Measurements from ENCODE around the gene MMP23B. TPM values are rescaled to one million over a fixed set of nuclear protein-coding genes. Genes with fewer than 3 reads are reported as not detected.
"Not testable (repeated sequence)": the region's sequence is repeated elsewhere in the genome, so short reads cannot be mapped to it uniquely, and the experiment has no call there.

Gene MMP23B
- 7.1 TPM for polyA plus RNA-seq (2013, experiment 1 of 4)
- 9.0 TPM for polyA plus RNA-seq (2013, experiment 2 of 4)
- 10.0 TPM for polyA plus RNA-seq (2013, experiment 3 of 4)
- polyA plus RNA-seq (2013, experiment 4 of 4), result 13.4 TPM

- Histone ChIP-seq H3K4me1 (ENCODE audit: control insufficient read depth, insufficient read depth, low read length) (no peaks in the 10 kb centered on the region), H3K36me3 (ENCODE audit: control insufficient read depth, insufficient read depth, low read length) (no peaks in the 10 kb centered on the region), H3K27ac (ENCODE audit: insufficient read depth, low read depth, low read length, poor library complexity, severe bottlenecking) (no peak within 1 kb of the TSS), H3K4me3 (ENCODE audit: insufficient read depth, low read depth, low read length) (peak within 1 kb of the TSS; percentile 29), H3K9me3 (ENCODE audit: control insufficient read depth, low read length) (no peaks in the 10 kb centered on the region), H3K27me3 (ENCODE audit: control insufficient read depth, insufficient read depth, low read length, poor library complexity, severe bottlenecking) (peaks cover 24% of the 10 kb centered on the region)
- WGBS, 2 experiments, result 2% methylated on average over 48 of the region's 48 CpGs
These were observed at the start of gene MMP23B for GRCh38 chr1:1631782-1632420. Gene MMP23B, plus strand, starts transcription at chr1:1632173. Its CDS starts 46 bp downstream, at chr1:1632219.

DNA sequence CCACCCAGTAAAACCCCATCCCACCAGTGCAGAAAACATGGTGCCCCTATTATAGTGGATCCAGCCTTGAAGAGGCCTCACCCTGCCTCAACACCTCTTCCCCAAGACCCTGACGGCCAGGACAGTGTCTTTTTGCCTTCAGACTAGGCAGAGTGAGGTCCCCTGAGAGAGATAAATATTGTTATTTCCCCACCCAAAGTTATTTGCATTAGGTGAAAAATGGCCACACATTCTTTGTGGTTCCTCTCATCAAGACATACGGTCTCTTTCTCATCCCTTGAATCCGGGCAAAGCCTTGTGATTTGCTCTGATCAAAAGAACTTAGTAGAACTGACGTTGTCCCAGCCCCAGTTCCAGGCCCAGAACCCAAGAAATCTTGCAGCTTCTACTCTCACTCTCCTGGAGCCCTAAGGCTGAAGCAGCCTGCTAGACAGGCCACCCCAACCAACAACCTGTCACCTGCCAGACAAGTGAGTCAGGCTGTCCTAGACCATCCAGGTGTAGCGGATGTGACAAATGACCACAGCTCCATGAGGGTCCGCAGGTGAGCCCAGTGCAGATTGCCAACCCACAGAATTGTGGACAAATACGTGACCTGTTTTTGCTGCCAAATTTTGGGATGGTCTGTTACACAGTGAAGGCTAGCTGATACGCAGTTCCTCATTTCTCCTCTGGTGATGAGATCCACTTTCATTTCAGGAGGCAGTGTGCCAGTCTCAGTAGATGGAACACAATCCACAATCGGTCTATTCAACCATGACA is 49.2 kb upstream of the MMP23B start:
- Histone ChIP-seq H3K36me3 (ENCODE audit: control insufficient read depth, insufficient read depth, low read length) (no peaks in the 10 kb centered on the region), H3K4me1 (ENCODE audit: control insufficient read depth, insufficient read depth, low read length) (no peaks in the 10 kb centered on the region), H3K4me3 (ENCODE audit: insufficient read depth, low read depth, low read length) (no peak overlapping the region), H3K27me3 (ENCODE audit: control insufficient read depth, insufficient read depth, low read length, poor library complexity, severe bottlenecking) (peaks cover 30% of the 10 kb centered on the region), H3K9me3 (ENCODE audit: control insufficient read depth, low read length) (no peaks in the 10 kb centered on the region), H3K27ac (ENCODE audit: insufficient read depth, low read depth, low read length, poor library complexity, severe bottlenecking) (no peak overlapping the region)
- WGBS, 2 experiments, result 75 to 76% methylated on average over 9 of the region's 9 CpGs

- Histone ChIP-seq H3K4me1 (ENCODE audit: control insufficient read depth, insufficient read depth, low read length) (no peaks in the 10 kb centered on the region), H3K27me3 (ENCODE audit: control insufficient read depth, insufficient read depth, low read length, poor library complexity, severe bottlenecking) (peaks cover 27% of the 10 kb centered on the region), H3K27ac (ENCODE audit: insufficient read depth, low read depth, low read length, poor library complexity, severe bottlenecking) (no peak overlapping the region), H3K4me3 (ENCODE audit: insufficient read depth, low read depth, low read length) (no peak overlapping the region), H3K9me3 (ENCODE audit: control insufficient read depth, low read length) (no peaks in the 10 kb centered on the region), H3K36me3 (ENCODE audit: control insufficient read depth, insufficient read depth, low read length) (no peaks in the 10 kb centered on the region)
- 86% methylated on average over 23 of the region's 23 CpGs for WGBS, 2 experiments
These were observed 48.5 kb upstream of the MMP23B start for GRCh38 chr1:1583347-1584010.

DNA sequence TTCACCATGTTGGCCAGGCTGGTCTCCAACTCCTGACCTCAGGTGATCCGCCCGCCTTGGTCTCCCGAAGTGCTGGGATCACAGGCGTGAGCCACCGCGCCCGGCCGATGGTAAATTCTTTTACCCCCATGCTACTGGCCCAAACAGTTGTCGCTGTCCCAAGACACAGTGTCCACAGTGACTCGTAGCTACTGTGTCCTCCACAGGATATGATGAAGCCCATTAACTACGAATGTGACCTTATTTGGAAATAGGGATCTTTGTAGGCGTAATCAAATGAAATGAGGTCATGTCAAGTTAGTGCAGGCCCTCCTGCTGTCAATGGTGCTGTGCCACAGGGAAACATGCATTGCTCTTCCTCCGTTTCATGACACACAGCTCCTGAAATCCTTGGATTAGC is 40.5 kb upstream of the MMP23B start:
- WGBS, 2 experiments, result 91 to 94% methylated on average over 13 of the region's 13 CpGs
- H3K9me3 ChIP-seq (ENCODE audit: control insufficient read depth, low read length), result no peaks in the 10 kb centered on the region

GRCh38 chr1:1593834-1594601 is 38.0 kb upstream of the MMP23B start:
- no peak overlapping the region for H3K4me3 ChIP-seq (ENCODE audit: insufficient read depth, low read depth, low read length)
- 91% methylated on average over 24 of the region's 24 CpGs for WGBS, 2 experiments
- H3K27ac ChIP-seq (ENCODE audit: insufficient read depth, low read depth, low read length, poor library complexity, severe bottlenecking), result no peak overlapping the region

More for the DNA sequence above, 40.5 kb upstream of the MMP23B start:
- Histone ChIP-seq H3K4me1 (ENCODE audit: control insufficient read depth, insufficient read depth, low read length) (no peaks in the 10 kb centered on the region), H3K4me3 (ENCODE audit: insufficient read depth, low read depth, low read length) (no peak overlapping the region), H3K27ac (ENCODE audit: insufficient read depth, low read depth, low read length, poor library complexity, severe bottlenecking) (no peak overlapping the region), H3K36me3 (ENCODE audit: control insufficient read depth, insufficient read depth, low read length) (no peaks in the 10 kb centered on the region), H3K27me3 (ENCODE audit: control insufficient read depth, insufficient read depth, low read length, poor library complexity, severe bottlenecking) (peaks cover 18% of the 10 kb centered on the region)

DNA sequence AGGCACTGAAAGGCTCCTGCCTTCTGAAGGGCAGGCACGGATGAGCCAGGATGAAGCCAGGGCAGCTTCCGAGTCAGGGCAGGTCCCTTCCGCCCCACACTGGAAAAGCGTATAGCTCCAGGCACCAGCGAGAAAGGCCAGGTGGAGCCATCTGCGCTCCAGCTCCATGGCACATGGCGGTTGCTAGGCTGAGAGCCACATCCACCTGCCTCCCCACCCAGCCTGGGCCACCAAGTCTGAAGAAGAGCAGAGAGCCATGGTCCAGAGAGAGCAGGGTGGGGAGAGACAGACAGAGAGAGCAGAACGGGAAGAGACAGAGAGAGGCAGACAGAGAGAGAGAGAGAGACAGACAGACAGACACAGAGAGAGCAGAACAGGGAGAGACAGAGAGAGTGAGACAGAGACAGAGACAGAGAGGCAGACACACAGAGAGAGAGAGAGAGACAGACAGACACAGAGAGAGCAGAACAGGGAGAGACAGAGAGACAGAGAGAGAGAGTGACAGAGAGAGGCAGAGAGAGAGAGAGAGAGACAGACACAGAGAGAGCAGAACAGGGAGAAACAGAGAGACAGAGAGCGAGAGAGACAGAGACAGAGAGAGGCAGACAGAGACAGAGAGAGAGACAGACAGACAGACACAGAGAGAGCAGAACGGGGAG is 37.2 kb upstream of the MMP23B start:
- H3K27me3 ChIP-seq (ENCODE audit: control insufficient read depth, insufficient read depth, low read length, poor library complexity, severe bottlenecking), result peaks cover 47% of the 10 kb centered on the region
- H3K4me1 ChIP-seq (ENCODE audit: control insufficient read depth, insufficient read depth, low read length), result peaks cover 6% of the 10 kb centered on the region
- no peaks in the 10 kb centered on the region for H3K36me3 ChIP-seq (ENCODE audit: control insufficient read depth, insufficient read depth, low read length)
- H3K9me3 ChIP-seq (ENCODE audit: control insufficient read depth, low read length), result no peaks in the 10 kb centered on the region
- 73 to 81% methylated on average over 10 of the region's 10 CpGs for WGBS, 2 experiments
- no peak overlapping the region for H3K27ac ChIP-seq (ENCODE audit: insufficient read depth, low read depth, low read length, poor library complexity, severe bottlenecking)
- H3K4me3 ChIP-seq (ENCODE audit: insufficient read depth, low read depth, low read length), result no peak overlapping the region

More at GRCh38 chr1:1593834-1594601, 38.0 kb upstream of the MMP23B start:
- no peaks in the 10 kb centered on the region for H3K36me3 ChIP-seq (ENCODE audit: control insufficient read depth, insufficient read depth, low read length)
- peaks cover 41% of the 10 kb centered on the region for H3K27me3 ChIP-seq (ENCODE audit: control insufficient read depth, insufficient read depth, low read length, poor library complexity, severe bottlenecking)
- H3K4me1 ChIP-seq (ENCODE audit: control insufficient read depth, insufficient read depth, low read length), result peaks cover 6% of the 10 kb centered on the region
- H3K9me3 ChIP-seq (ENCODE audit: control insufficient read depth, low read length), result no peaks in the 10 kb centered on the region

- H3K4me1 ChIP-seq (ENCODE audit: control insufficient read depth, insufficient read depth, low read length); H3K4me3 ChIP-seq (ENCODE audit: insufficient read depth, low read depth, low read length); H3K9me3 ChIP-seq (ENCODE audit: control insufficient read depth, low read length); H3K27ac ChIP-seq (ENCODE audit: insufficient read depth, low read depth, low read length, poor library complexity, severe bottlenecking); H3K36me3 ChIP-seq (ENCODE audit: control insufficient read depth, insufficient read depth, low read length): not testable (repeated sequence)
- peaks cover 50% of the 10 kb centered on the region for H3K27me3 ChIP-seq (ENCODE audit: control insufficient read depth, insufficient read depth, low read length, poor library complexity, severe bottlenecking)
- WGBS, 2 experiments, result 89 to 91% methylated on average over 2 of the region's 2 CpGs
These were observed 36.6 kb upstream of the MMP23B start for GRCh38 chr1:1595341-1595740.

- Histone ChIP-seq H3K4me1 (ENCODE audit: control insufficient read depth, insufficient read depth, low read length) (peaks cover 6% of the 10 kb centered on the region), H3K27me3 (ENCODE audit: control insufficient read depth, insufficient read depth, low read length, poor library complexity, severe bottlenecking) (peaks cover 64% of the 10 kb centered on the region), H3K9me3 (ENCODE audit: control insufficient read depth, low read length) (no peaks in the 10 kb centered on the region), H3K27ac (ENCODE audit: insufficient read depth, low read depth, low read length, poor library complexity, severe bottlenecking) (no peak overlapping the region), H3K36me3 (ENCODE audit: control insufficient read depth, insufficient read depth, low read length) (no peaks in the 10 kb centered on the region), H3K4me3 (ENCODE audit: insufficient read depth, low read depth, low read length) (no peak overlapping the region)
- 56 to 58% methylated on average over 12 of the region's 12 CpGs for WGBS, 2 experiments
These were observed 35.3 kb upstream of the MMP23B start for GRCh38 chr1:1596493-1597274.

All from ectodermal cell (in vitro differentiated cells).